HS-5 (cell line): ENCODE data around the gene SLC38A6.
"Not testable (repeated sequence)": the region's sequence is repeated elsewhere in the genome, so short reads cannot be mapped to it uniquely, and the experiment has no call there.

Experiments used
- DNase-seq: peaks from one replicate; pipeline ENCODE4 v3.0.0-alpha.2; 2012; ENCODE audit warnings: low read depth

The SLC38A6 gene

GRCh38 chr14:61051621-61052020, 70.6 kb downstream of the SLC38A6 start:
- no peak for DNase-seq

- DNase-seq = no peak
These were observed 82.4 kb downstream of the SLC38A6 start for GRCh38 chr14:61063461-61063860.

GRCh38 chr14:61064210-61064609, 83.2 kb downstream of the SLC38A6 start:
- DNase-seq = no peak

GRCh38 chr14:61064856-61065255, 83.8 kb downstream of the SLC38A6 start:
- DNase-seq = no peak

- DNase-seq = no peak
These were observed 84.6 kb downstream of the SLC38A6 start for GRCh38 chr14:61065656-61066055.

GRCh38 chr14:61072442-61072841, 91.4 kb downstream of the SLC38A6 start:
- DNase-seq = not testable (repeated sequence)

- DNase-seq = no peak
These were observed 93.8 kb downstream of the SLC38A6 start for GRCh38 chr14:61074852-61075251.

- DNase-seq = no peak
These were observed 95.5 kb downstream of the SLC38A6 start for GRCh38 chr14:61076556-61076955.

GRCh38 chr14:61077437-61077836, 96.4 kb downstream of the SLC38A6 start:
- no peak for DNase-seq

- no peak for DNase-seq
These were observed 97.1 kb downstream of the SLC38A6 start for GRCh38 chr14:61077951-61078720.

- DNase-seq = peak; percentile 70
These were observed 99.6 kb downstream of the SLC38A6 start for GRCh38 chr14:61080591-61081010.

GRCh38 chr14:61088081-61088480, 107.0 kb downstream of the SLC38A6 start:
- no peak for DNase-seq

- DNase-seq = no peak
These were observed 108.2 kb downstream of the SLC38A6 start for GRCh38 chr14:61089126-61089750.

- no peak for DNase-seq
These were observed 109.6 kb downstream of the SLC38A6 start for GRCh38 chr14:61090432-61091216.

GRCh38 chr14:61091657-61092273, 110.7 kb downstream of the SLC38A6 start:
- no peak for DNase-seq

- DNase-seq = not testable (repeated sequence)
These were observed 117.1 kb downstream of the SLC38A6 start for GRCh38 chr14:61098096-61098495.

GRCh38 chr14:61098721-61099120, 117.7 kb downstream of the SLC38A6 start:
- DNase-seq = no peak

GRCh38 chr14:61099216-61099835, 118.3 kb downstream of the SLC38A6 start:
- no peak for DNase-seq

- no peak for DNase-seq
These were observed 120.9 kb downstream of the SLC38A6 start for GRCh38 chr14:61101803-61102548.
